ENCODE data around the gene NFATC2. TPM values are rescaled to one million over a fixed set of nuclear protein-coding genes. Genes with fewer than 3 reads are reported as not detected.

NFATC2 gene
- total and polyA plus RNA-seq, 2 of the 4 experiments (the other 2 are of a cell fraction): 0.18 to 0.38 TPM

- TF ChIP-seq, protein P1, sequence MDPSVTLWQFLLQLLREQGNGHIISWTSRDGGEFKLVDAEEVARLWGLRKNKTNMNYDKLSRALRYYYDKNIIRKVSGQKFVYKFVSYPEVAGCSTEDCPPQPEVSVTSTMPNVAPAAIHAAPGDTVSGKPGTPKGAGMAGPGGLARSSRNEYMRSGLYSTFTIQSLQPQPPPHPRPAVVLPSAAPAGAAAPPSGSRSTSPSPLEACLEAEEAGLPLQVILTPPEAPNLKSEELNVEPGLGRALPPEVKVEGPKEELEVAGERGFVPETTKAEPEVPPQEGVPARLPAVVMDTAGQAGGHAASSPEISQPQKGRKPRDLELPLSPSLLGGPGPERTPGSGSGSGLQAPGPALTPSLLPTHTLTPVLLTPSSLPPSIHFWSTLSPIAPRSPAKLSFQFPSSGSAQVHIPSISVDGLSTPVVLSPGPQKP (IDR thresholded peaks at IDR 0.05; ENCODE audit: borderline replicate concordance, low read depth, low read length): no peak
- no peak for TF ChIP-seq BHLHE40 (IDR thresholded peaks at IDR 0.05; ENCODE audit: low read depth, low read length)
These were observed 54.8 kb downstream of the NFATC2 start (continued) for GRCh38 chr20:51487565-51488268.

GRCh38 chr20:51487076-51487475, 55.4 kb downstream of the NFATC2 start:
- intact Hi-C loops (cut with micrococcal nuclease): loop anchor here (2.0 to 5.0 kb wide), 2 partner anchors 42 to 75 kb away; no protein-coding TSS in a partner anchor
- dilution Hi-C loops (cut with HindIII; ENCODE audit: low sequenced_read_pairs, unreplicated experiment): no loop called here
- Histone ChIP-seq H4K20me1 (ENCODE audit: insufficient read depth, low read length) (peaks cover 3% of the 10 kb centered on the region; the same call in 1 of the 2 replicates), H3K18ac (ENCODE audit: low read depth, low read length) (no peak overlapping the region), H3K9me1 (ENCODE audit: insufficient read depth, low read length) (peaks cover 9% of the 10 kb centered on the region; the same call in 1 of the 2 replicates), H3K4me2 (ENCODE audit: low read depth, low read length) (peak overlapping the region; percentile 48), H2BK15ac (ENCODE audit: low read depth, low read length) (no peak overlapping the region), H2BK20ac (ENCODE audit: low read depth, low read length) (no peak overlapping the region; the same call in 1 of the 2 replicates), H3K14ac (replicated peaks; ENCODE audit: low read depth, low read length) (no peak overlapping the region; the same call in 1 of the 2 replicates), H2BK120ac (ENCODE audit: low read depth, low read length) (no peak overlapping the region), H4K91ac (ENCODE audit: insufficient read depth, low read depth, low read length) (no peak overlapping the region), H3K4ac (ENCODE audit: low read depth, low read length) (peak overlapping the region; percentile 55; the same call in 1 of the 2 replicates), H3K23ac (ENCODE audit: low read depth, low read length) (no peak overlapping the region), H3K9ac (ENCODE audit: low read depth, low read length) (no peak overlapping the region), H4K8ac (ENCODE audit: low read depth in 2 of 2, low read length in 2 of 2) (no peak overlapping the region; a peak in 1 of 4 replicates), H2AK5ac (ENCODE audit: low read depth, low read length) (no peak overlapping the region; the same call in 1 of the 2 replicates), H2AK9ac (replicated peaks; ENCODE audit: low read depth, low read length, poor library complexity) (peak overlapping the region; percentile 10), H3K36me3 (ENCODE audit: control insufficient read depth, insufficient read depth, low read length) (no peaks in the 10 kb centered on the region), H2BK5ac (ENCODE audit: low read depth, low read length, poor library complexity, severe bottlenecking) (no peak overlapping the region), H3K4me3 (ENCODE audit: insufficient read depth, low read depth, low read length) (no peak overlapping the region), H2AFZ (replicated peaks; ENCODE audit: low read length, poor library complexity) (no peak overlapping the region), H3K9me3 (ENCODE audit: control insufficient read depth, insufficient read depth, low read length) (no peaks in the 10 kb centered on the region), H3K79me1 (ENCODE audit: low read depth in 1 of 2, low read length in 2 of 2) (no peaks in the 10 kb centered on the region), H3K4me1 (ENCODE audit: control insufficient read depth, insufficient read depth, low read length) (peaks cover 10% of the 10 kb centered on the region), H4K5ac (ENCODE audit: low read depth, low read length) (no peak overlapping the region), H3K56ac (ENCODE audit: extremely low read depth, insufficient read depth, low read length) (no peak overlapping the region), H3K27ac (ENCODE audit: insufficient read depth, low read length) (no peak overlapping the region; the same call in 1 of the 2 replicates), H3K27me3 (ENCODE audit: control insufficient read depth, insufficient read depth, low read length) (no peaks in the 10 kb centered on the region)
- WGBS, 2 experiments (ENCODE audit: extremely low coverage in 2 of 2, insufficient read length in 1 of 2): 86% methylated on average over 2 of the region's 7 CpGs; no CpG with 5 or more reads in 1 of the 2 experiments
- CTCF ChIA-PET: interaction anchor here (0.5 to 1.2 kb wide), 2 partner anchors 13 to 115 kb away, joined by 3 to 6 read pairs; no protein-coding TSS in a partner anchor
- BruUV-seq (replicated peaks): no TSS peak
- in situ Hi-C loops (cut with MboI; ENCODE audit: low sequenced_read_pairs): no loop called here
- DNase-seq (no peak), ATAC-seq (ENCODE audit: low read depth) (no peak)
- POLR2A ChIA-PET (ENCODE audit: unreplicated experiment): no interaction called here
- TF ChIP-seq MXI1 (IDR thresholded peaks at IDR 0.05; ENCODE audit: borderline replicate concordance, low read depth, low read length) (no peak), CEBPB (IDR thresholded peaks at IDR 0.05; ENCODE audit: low read depth, low read length) (no peak), USF2 (IDR thresholded peaks at IDR 0.05; ENCODE audit: low read depth, low read length) (no peak), RCOR1 (IDR thresholded peaks at IDR 0.05; ENCODE audit: insufficient replicate concordance, low read length) (no peak), FOS (IDR thresholded peaks at IDR 0.05; ENCODE audit: low read depth, low read length) (no peak), RAD21 (IDR thresholded peaks at IDR 0.05; ENCODE audit: low read length) (no peak), NFE2L2 (IDR thresholded peaks at IDR 0.05; ENCODE audit: low read depth, low read length) (no peak), POLR2A (IDR thresholded peaks at IDR 0.05; ENCODE audit: low read depth, low read length) (no peak), MAZ (IDR thresholded peaks at IDR 0.05; ENCODE audit: borderline replicate concordance, low read depth, low read length) (no peak), SMC3 (IDR thresholded peaks at IDR 0.05; ENCODE audit: low read depth, low read length) (no peak)
- TF ChIP-seq, protein P1 (IDR thresholded peaks at IDR 0.05; ENCODE audit: borderline replicate concordance, low read depth, low read length): no peak

Data from IMR-90 (cell line).